ENCODE results near the gene PHIP.

- TF ChIP-seq CTCF (IDR thresholded peaks at IDR 0.05) (no peak), POLR2A (IDR thresholded peaks at IDR 0.05) (no peak)
Observed at GRCh38 chr6:79117752-79118151, 39.7 kb upstream of the PHIP start.

Measured in body of pancreas (tissue), 4 donors.